ENCODE results near the gene NXT1.

Gene NXT1

DNA sequence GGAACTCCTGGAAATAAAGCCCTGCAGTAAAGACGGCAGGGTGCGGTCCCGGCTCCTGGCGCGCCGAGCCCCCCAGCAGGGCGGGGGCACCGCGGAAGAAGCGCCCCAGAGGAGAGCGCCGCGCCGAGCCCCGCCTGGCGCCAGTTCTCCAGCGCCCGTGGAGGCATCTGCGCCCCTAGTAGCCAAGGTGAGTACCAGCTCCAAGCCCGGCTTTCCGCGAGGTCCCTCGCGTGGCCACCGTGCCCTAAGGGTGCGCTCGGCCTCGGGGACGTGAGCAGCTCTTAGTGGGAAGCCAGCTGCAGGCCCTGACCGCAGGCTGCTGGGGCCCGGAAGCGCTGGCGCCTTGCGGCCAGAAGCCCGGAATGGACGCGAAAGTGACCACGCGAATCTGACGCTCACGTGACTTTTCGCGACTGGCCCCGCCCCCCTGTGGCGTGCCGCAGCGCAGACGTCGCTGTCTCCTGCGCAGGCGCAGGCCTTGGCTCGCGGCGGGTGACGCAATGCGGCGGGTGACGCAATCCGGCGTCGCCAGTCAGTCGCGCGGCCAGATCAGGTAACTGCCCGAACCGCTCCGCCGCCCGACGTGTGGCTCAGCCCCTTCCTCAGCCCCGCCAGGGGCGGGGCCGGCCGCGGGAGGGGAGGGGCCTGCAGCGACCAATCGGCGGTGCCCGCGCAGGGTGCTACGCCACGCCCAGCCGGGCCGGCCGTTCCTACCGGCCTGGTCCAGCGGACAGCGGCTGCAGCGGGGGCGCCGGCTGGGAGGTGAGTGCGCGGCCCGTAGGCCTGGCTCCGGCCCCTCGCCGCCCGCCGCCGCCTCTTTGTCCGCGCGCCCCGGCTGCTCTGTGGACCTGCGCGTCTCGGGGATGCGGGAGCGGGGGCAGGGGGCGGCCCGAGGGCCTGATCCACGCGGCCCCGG, 11.1 kb downstream of the NXT1 start, which contains the start of gene GZF1:
TSS of gene GZF1 (plus strand) at position 707 of the 916 bp plus-strand sequence. CDS start 2,202 bp downstream, outside the sequence.
- peak; percentile 98 for DNase-seq

DNA sequence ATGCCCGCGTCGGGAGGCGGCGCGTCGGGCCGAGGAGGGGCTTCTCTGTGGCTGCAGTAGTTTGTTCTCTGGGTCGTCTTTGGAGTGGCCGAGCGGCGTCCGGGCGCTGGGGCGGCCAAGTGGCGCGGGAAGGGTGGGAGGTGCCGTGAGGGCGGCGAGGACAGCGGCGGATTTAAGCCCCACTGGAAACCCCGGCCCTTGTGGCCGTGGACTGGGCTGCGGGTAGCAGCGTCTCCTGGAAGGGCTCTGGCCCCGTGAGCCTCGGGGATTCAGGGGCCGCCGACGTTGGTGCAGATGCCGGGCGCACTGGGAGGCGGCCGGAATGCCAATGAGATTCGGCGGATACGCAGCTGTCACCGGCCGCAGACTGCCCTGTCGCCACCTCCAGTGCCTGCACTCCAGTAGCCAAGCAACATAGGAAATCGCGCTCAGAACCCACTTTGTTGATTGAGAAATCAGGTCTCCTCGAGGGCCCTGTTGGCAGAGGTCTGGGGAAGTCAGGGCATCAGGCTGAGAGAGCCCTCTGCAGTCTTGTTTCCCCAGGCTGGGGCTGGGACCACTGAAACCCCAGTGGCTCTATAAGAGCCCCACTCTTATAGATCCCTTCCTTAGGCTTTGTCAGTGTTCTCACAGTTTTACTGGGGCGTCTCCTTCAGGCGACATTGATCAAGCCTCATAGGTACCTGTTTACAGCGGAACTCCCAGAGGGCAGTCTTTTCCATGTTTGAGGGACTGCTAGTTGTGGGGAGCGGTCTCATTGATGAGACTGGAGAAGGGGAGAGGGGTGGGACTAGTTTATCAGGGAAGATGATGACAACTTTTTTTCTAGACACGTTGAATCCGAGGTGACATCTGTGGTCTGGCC, 12.0 kb downstream of the NXT1 start:
- DNase-seq, result peak; percentile 4

GRCh38 chr20:23363257-23363649, 12.7 kb downstream of the NXT1 start:
- DNase-seq, result no peak

DNA sequence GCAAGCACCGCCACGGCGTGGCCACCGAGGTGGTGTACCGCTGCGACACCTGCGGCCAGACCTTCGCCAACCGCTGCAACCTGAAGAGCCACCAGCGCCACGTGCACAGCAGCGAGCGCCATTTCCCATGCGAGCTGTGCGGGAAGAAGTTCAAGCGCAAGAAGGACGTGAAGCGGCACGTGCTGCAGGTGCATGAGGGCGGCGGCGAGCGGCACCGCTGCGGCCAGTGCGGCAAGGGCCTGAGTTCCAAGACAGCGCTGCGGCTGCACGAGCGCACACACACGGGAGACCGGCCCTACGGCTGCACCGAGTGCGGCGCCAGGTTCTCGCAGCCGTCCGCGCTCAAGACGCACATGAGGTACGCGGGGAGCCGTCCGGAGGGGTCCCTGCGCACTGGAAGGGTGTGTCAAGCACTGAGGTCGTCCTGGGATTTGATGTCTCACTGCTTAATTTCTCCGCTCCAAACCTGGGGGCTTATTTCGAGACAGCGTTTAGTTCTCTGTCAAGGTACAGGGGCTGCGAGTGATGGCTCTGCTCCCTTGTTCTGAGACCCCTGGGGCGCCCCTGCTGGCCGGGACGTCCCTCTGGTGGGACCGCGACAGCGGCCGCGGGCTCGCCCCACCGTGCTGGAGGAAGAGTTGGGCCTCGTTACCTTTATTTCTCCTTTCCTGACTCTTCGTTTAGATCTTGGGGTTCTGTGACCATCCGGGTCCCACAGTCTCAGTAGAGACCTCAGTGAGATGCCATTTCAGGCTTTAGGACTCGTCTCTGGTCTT, 15.0 kb downstream of the NXT1 start:
- DNase-seq, result no peak

GRCh38 chr20:23366384-23366783, 15.8 kb downstream of the NXT1 start:
- no peak for DNase-seq

DNA sequence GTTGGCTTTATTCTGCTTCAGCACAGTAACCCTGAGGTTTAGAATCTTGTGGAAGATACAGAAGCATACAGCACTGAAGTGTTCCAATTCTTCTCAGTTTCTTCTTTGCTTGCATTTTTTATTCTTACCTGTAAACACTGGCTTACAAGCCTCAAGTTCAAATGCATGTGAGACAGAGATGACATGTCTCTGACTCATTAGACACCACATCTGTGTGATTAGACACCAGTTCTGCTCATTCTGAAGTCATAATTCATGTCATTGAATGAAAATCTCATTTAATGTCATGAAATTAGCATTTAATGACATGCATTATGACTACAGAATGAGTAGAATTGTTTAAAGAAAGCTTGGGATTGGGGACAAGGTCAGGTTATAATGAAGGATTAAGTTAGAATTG, 17.2 kb downstream of the NXT1 start:
- peak; percentile 20 for DNase-seq

DNA sequence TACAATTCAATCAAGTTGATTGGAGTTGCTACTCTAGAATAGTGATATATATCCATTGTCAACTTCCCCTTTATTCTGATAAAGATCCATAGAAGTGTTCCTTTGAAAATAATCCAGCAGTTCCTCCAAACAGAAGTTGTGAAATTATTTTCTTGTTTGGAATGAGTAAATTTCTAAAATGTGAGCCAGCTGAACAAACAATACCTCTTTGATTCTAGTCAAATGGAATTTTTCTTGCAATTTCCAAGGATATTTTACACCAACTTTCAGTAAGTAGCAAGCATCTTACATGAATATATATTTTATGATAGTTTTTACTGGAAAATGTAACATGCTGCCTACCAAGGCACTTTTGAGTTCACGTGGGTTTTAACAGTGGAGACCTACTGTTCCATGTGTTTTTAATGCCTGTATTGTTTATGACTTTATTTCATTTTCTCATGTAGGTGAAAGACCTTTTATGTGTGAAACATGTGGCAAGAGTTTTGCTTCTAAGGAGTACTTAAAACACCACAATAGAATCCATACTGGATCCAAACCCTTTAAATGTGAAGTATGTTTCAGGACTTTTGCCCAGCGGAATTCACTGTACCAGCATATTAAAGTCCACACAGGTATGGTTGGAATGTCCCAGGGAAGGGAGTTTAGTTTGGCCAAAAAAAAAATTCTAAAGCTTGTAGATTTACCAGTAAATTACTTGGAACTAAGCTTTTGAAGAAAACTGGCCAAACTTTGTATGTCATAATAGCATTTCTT, 17.9 kb downstream of the NXT1 start:
- no peak for DNase-seq

- no peak for DNase-seq
Observed at GRCh38 chr20:23369072-23369823, 18.7 kb downstream of the NXT1 start.

DNA sequence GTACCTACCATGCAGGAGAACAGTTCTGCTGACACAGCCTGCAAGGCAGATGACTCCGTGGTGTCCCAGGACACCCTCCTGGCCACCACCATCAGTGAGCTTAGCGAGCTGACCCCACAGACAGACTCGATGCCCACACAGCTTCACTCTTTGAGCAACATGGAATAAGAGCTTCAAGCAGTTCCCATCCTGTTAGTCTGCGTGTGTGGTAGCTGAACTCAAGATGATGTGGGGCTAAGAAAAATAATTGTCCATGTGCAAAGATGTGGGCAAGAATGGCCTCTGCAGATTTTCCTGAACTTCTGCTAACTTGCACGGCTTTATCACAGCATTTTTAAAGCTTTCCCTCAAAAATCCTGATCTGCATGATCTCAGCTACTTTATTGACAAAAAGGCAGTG, 19.7 kb downstream of the NXT1 start:
- no peak for DNase-seq

DNA sequence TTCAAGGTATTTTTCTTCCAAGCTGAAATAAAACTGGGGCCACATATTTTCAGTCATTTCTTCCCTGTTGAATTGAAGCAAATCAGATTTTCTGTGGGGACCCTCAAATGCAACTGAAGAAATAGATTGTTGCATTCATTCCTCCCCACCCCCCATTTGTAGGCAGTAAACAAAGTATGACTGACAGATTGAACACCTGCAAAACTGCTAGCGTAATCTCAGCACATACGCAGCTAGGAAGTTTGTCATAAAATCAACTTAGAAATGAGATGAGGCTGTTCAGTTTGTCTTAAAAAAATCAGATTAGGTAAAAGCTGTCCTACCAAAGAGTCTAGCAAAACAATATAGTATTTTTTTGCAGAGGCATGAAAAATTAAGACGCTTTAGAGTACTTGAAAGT, 20.3 kb downstream of the NXT1 start:
- no peak for DNase-seq

GRCh38 chr20:23371496-23371895, 20.9 kb downstream of the NXT1 start:
- DNase-seq, result no peak

GRCh38 chr20:23374441-23374840, 23.9 kb downstream of the NXT1 start:
- no peak for DNase-seq

DNA sequence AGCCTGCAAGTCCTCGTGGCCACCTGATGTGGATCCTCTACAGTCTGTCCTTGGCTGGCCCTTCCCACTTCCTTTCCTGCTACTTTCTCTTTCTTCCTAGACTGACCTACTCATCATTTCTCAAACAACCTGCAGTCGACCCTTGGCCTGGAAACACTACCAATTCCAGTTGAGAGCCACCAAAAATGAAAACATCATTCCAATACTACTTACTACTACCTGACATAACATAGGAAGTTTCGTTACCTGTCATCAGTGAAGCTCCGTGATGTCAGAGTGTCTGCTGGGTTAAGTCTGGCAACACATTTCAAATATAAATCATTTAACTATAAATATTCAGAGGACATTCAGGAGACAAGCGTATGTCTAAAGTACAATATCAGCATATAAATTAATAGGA, 25.2 kb downstream of the NXT1 start:
- DNase-seq, result no peak

DNA sequence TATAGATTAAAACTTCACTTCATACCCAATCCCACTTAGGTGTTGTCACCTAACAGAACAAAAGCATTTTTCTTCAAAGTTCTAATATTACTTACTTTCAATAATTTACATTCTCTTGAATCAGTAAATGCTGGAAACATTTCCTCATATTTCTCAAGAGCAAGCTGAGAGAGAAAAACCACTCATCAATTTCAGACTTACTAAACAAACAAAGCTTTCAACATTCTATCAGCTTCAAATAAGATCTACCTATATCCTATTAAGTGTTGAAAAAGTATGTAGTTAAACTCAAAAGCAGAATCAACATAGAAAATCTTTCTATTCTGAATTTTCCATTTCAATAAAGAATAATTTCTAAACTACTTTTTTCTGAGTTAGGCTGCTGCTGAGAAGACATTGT, 29.2 kb downstream of the NXT1 start:
- no peak for DNase-seq

GRCh38 chr20:23381876-23382275, 31.3 kb downstream of the NXT1 start:
- no peak for DNase-seq

DNA sequence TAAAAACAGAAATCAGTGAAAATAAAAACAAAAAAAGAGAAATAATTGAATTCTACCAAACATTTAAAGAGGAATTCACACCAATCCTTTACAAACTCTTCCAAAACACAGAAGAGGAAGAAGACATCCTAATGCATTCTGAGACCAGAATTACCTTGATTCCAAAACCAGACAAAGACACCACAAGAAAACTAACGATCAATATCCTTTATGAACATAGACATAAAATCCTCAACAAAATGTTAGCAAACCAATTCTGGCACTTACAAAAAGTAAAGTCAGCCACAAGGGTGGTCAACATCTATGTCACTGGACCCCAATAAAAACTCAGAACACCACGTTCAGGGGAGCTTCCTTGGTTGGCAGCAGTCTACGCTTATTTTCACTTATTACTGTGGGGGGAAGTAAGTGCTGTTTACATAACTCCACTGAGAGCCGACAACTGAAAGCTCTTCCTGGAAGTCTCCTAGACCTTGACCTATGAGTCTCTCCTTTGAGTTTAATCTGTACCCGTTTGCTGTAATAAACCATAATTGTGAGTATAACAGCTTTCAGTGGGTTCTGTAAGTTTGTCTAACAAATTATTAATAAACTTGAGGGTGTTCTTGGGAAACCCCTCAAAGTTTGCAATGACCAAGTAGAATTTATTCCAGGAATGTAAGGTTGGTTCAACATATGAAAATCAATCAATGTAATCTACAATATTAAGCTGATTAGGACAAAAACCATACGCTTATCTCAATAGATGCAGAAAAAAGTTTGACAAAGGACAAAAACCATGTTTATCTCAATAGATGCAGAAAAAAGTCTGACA, 35.9 kb downstream of the NXT1 start:
- DNase-seq, result no peak

DNA sequence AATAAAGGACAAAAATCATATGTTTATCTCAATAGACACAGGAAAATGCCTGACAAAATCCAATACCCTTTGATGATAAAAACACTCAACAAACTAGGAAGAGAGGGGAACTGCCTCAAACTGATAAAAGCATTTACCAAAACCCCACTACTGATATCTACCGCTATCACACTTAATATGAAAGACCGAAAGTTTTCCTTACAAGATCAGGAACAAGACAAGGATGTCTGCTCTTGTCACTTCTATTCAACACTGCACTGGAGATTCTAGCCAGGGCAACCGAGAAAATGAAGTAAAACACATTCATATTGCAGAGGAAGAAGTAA, 36.5 kb downstream of the NXT1 start:
- DNase-seq, result no peak

DNA sequence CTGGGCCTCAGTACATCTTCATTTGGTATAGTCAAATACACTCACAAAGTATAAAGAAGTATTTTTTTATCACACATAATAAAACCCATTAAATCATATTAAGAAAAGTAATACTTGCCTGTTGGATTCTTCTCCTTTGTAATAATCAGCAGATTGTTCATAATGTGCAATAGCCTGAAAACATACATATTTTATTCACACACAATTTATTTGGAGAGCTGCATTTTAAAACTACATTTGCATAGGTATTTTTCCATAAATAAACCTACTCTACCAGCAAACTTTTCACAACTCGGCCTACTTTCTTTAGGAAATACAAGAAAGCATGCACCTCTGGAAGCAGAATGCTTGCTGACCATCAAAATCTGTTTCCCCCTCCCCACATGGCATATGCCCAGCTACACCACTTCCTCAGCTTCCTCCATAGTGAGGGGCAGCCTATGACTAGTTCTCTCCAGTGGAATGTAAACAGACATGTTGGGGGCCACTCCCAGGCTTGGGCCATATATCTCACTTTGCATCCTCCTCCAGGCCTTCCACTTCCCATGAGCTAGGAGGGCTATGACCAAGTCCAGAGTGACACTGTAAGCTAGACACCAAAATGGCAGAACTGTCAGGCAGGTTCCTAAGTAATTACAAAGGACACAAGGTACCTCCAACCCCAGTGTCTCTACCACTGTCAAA, 39.6 kb downstream of the NXT1 start:
- no peak for DNase-seq

DNA sequence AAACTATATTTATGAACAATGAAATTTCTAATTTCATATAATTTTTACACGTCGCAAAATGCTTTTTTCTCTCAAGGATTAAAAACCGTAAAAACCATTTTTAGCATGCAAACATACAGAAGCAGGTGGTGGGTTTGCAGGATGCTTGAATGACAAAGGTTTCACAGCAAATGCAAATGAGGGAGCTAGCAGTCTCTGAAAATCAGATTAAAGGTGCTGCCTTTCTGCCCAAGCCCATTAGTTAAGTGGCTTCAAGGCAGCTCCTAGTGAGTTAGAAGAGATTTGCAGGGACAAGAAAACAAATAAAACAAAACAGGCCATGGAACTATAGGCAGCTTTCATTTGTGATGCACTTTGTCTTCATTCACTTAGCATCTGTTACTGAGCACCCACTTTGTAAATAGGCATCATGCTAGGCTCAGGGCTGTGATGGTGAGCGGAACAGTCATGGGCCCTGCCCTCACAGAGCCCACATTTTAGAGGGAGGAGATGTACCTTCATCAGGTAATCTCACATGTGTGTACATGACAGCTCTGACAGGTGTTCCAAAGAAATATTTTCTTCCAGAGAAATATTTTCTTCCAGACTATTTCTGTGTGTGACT, 41.2 kb downstream of the NXT1 start:
- no peak for DNase-seq
